ENCODE measurements around the gene IFI27L2. TPM values are rescaled to one million over a fixed set of nuclear protein-coding genes. Genes with fewer than 3 reads are reported as not detected.

IFI27L2 gene
- total RNA-seq, 1 experiment from 2014 or later, result 190 TPM

DNA sequence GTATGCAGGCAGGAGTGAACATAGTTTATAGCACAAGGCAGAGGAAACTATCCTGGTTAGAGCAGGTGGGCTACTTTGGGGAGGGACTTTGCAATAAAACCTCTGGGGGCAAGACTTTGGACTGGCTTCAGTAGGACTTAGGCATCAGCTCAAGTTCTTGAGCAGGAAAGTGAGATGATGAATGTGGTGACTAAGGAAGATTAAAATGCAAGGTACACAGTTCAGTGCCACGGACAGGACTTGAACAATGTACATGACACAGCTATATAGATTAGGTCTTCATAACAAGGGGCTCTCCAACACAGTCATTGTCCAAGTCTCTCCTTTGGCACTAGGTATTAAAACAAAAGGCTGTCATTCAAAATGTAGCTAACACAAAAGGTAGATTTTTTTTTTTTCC lies 23.3 kb upstream of the IFI27L2 start:
- DNase-seq (ENCODE audit: low read depth), result no peak

DNA sequence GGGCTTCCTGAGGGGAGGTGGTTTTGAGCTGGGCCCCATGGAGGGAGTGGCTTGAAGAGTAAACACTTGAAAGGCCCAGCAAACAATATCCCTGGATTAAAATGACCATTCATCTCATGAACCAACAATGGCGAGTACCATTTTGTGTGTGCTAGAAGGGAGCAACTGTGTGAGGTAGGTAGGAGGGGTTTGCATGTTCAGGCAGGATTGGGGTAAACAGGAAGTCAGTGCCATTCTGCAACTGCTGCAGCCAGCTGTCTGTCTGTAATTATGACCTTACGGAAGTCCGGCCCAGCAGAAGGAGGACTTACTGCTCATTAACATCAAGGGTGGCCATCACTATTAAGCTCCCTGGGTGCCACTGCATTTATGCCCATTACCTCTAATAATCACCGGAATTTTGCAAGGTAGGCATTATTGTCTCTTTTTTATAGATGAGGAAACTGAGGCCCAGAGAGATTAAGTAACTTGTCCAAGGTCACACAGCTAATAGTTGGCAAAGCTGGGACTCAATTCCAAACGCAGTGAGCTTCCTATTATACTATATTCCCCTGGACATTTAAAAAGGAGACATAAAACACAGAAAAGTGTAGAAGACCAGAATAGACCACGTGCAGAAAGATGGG lies 16.6 kb upstream of the IFI27L2 start:
- no peak for DNase-seq (ENCODE audit: low read depth)

DNA sequence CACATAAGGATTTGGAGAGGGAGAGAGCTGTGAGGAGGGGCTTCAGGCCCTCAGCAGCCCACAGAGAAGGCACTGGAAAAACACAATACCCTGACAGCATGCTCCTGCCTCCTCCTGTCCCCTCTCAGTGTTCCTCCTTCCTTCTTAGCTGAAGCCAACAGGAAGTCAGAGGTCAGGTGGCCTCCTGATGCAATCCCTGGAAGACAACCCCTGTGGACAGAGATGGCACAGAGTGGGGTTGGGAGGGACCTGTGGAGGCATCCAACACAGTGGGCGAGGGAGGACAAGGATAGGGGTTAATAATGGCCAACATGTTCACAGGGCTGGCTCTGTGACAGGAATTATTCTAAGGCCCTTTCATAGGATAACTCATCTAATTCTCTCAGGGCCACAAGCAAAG lies 15.4 kb upstream of the IFI27L2 start:
- no peak for DNase-seq (ENCODE audit: low read depth)

DNA sequence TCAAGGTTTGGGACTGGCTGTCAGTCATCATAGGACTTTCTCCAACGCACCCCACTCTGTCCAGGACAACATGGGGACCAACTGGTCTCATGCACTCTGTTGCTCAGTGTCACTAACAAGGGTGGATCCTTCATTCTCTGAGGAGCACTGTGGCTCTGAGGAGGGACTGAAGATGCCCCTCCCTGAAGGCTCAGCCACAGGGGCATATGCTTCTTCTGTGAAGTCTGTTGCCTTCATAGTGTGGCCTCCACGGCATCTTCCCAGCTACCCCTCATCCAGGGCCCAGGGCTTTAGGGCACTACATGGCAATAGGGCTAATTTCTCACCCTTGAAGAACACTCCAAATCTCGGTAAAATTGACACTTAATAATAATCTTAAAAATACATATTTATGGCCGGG lies 14.3 kb upstream of the IFI27L2 start:
- DNase-seq (ENCODE audit: low read depth), result no peak

DNA sequence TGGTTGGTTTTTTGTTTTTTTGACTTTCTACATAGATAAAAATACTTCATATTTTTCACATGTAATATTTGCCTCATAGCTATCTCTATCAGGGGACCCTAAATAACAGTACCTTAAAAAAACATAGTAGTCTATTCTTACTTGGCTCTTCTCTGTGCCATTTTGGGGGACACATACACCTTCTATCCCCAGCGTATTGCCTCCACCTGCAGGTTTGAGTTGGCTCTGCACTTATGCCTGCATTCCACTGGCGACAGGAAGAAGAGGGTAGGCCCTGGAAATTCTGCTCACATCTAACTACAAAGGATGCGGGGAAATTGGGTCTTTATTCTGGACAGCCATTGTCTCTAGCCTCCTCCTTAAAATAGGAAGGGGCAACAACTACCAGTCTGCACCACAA lies 13.8 kb upstream of the IFI27L2 start:
- DNase-seq (ENCODE audit: low read depth), result no peak

DNA sequence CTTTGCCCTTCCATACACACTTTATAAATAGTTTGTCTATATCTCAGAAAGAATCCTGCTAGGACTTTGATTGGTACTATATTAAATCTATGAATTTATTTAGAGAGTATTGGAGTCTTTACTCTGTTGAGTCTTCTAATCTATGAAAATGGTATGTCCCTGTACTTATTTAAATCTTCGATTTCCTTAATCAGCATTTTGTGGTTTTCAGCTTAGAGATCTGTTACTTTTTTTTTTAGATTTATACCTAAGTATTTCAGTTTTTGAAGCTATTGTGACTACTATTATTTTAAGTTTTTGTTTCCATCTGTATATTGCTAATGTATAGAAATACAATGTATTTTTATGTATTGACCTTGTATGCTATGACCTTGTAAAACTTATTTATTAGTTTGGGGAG lies 13.4 kb upstream of the IFI27L2 start:
- DNase-seq (ENCODE audit: low read depth), result no peak

DNA sequence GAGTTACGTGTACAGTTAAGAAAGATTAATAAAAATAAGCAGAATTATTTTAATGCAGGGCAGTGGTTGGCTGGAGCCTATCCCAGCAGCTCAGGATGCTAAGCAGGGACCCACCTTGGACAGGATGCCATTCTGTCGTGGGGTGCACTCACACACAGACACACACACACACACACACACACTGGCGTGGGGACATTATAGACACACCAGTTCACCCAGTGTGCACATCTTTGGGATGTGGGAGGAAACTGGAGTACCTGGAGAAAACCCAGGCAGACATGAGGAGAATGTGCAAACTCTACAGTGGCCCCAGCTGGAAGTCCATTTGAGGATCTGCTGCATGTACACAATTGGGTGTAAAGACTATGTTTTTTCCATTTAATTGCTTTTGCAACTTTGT lies 12.8 kb upstream of the IFI27L2 start:
- DNase-seq (ENCODE audit: low read depth), result no peak

DNA sequence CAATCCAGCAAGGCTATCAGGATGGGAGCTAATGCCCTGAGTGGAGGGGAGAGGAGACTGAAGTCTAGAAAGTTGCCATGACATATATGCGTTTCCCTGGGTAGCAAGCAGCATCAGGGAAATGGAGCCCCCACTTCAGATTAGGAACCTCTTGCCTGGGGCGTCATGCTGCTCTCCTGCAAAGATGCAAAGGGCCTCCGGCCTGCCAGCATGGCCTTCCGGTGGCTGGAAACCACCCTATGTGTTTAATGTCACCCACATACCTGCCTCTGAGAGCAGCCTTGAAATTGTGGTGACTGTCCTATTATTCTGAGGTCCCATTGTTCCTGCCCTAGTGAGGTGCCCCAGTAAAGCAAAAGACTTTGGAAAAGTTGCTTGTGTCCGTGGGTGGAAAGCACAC lies 10.0 kb upstream of the IFI27L2 start:
- DNase-seq (ENCODE audit: low read depth), result no peak

DNA sequence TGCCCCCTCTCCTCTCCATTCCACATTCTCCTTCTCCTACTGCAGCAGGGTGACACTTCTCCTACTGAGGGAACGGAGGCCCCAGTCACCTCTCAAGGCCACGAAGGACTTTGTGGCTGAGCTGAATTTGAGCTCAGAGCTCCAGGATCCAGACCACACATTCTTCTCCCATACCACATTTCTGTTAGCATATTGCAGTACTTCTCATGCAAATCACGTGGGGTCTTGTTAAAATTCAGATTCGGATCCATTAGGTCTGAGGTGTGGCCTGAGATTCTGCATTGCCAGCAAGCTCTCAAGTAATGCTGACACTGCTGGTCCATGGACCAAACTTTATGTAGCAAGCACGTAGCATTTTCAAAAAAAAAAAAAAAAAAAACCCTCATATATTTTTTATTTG lies 9.6 kb upstream of the IFI27L2 start:
- DNase-seq (ENCODE audit: low read depth), result no peak

DNA sequence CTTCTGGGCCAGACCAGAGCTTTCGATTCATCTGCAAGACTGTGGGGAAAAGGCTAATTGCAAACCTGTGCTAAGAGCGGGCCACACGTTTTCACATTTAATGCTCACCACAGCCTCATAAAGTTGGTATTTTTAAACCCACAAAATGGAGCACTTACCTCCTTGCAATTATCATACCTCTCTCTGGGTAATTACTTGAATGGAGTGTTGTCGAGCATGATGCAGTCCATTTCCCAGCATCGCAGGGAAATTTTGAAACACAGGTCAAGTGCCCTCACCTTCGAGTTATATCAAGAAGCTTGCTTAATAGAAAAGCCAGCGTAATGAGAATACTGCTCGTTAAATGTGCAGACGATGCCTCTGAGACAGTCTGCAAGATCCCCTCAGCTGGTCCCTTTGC lies 8.8 kb upstream of the IFI27L2 start:
- DNase-seq (ENCODE audit: low read depth), result no peak

DNA sequence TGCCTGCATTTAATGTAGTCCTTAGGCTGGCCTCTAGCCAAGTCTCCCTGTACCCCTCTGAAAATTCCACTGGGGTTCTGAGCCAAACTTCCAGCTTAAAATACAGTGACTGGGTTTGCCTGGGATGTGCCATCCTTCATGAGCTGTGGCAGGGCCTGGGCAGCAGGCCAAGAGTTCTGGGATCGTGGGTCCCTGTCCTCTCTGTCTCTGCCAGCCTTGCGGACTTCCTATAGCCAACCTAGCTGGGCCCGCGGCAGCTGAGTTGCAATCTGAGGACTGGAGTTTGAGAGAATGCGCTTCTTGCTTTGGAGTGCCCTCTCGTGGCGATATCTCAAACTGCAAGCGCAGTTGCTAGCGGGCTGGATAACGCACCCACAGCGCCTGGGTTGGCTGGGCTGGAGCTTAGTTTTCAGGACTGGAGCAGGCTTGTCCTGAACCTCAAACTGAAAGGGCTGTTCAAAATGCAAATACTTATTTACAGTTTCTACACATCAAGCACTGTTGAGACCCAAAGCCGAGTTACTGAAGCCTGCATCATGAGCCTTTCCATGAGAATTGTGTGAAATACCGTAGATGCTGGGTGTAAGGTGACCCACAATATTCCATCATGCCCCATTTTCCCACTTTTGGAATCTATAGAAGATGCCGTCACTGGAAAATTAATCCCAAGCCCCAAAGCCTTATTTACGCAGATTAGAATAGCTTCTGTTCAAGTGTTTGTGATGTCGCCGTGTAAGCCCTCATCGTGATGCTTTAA lies 7.3 kb upstream of the IFI27L2 start:
- DNase-seq (ENCODE audit: low read depth), result peak; percentile 75

DNA sequence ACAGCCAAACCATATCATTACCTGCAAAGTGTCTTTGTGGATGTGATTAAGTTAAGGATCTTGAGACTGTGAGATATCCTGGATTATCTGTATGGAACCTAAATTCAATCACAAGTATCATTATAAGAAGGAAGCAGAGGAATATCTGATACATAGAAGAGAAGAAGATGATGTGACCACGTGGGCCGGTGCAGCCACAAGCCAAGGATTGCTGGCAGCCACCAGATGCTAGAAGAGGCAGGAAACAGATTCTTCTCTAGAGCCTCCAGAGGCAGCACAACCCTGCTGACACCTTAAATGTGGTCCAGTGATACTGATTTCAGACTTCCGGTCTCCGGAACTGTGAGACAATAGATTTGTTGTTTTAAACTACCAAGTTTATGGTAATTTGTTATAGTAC lies 6.1 kb upstream of the IFI27L2 start:
- no peak for DNase-seq (ENCODE audit: low read depth)

DNA sequence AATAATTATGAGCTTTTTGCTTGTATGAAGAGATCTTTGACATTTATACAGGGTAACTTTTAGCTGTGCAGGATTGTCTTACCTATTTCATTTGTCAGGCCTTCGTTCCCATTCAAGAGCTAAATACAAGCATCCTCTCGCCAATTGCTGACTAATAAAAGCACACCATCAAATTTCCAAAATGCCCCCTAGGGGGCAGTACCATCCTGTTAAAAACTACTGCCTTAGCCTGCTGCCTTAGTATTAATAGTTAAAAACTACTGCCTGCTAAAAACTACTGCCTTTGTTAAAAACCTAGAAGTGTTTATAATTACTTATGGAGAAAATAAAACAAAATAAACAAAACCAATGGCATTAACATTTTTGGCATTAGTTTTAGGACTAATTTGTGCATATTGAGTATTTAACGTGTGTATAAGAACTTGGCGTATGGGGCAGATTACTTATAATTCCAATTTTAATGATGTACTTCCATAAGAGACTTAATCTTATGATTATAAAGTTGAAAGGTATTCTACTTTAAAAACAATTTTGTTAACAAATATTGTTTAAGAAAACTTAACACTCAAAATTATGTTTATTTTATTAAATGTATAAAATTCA lies 3.0 kb upstream of the IFI27L2 start:
- peak; percentile 63 for DNase-seq (ENCODE audit: low read depth)

DNA sequence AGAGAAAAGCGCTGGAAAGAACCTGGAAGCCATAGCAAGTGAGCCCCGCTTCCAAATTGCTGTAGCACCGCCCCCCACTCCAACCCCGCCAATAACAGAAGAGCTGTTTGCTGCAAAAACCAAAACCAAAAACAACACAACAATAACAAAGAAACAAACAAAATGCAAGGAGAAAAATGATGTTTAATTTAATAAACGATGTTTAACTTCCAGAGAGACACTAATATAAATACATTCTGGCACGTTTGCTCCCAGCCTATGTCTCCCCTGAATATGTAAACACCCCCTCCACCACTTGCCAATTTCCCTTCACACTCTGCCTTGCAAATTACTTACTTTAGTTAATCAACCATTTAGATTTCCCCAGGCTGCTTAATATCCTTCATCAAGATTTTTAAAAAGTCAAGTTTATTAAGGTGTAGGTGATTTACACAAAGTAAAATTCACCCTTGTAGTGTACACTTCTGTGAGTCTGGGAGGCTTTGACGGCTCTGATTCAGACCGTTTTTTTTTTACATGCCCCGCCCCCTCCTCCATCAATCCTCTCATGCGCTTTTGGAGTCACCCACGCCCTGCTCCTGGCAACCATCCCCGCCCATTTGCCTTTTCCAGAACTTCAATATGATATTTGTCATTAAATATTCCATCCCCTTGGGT lies 482 bp upstream of the IFI27L2 start:
- DNase-seq (ENCODE audit: low read depth), result peak; percentile 57

DNA sequence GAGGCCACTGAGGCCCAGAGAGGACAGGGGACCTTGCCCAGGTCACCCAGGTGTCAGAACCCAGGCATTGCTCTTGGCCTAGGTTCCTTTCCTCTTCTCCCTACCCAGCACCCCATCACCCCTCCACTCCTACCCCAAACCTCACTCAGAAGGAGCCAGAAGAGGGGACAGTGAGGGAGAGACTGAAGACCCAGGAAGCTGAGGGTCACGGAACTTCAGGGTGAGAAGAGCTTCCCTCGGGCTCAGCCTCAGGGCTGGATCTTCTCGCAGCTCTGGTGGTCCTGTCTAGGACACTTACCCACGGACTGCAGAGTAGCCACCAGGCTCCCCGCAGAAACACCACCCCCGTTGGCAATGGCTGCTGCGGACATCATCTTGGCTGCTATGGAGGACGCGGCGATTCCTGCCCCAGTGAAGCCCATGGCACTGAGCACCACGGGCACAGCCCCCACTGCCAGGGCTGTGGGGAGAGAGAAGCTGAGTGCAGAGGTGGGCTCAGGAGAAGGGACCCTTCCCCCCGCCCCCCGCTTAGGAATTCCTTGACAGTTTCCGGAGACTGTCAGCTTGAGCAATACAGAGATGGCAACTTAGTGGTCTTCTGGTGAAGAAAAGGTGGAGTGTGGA lies 1.1 kb downstream of the IFI27L2 start:
- no peak for DNase-seq (ENCODE audit: low read depth)

DNA sequence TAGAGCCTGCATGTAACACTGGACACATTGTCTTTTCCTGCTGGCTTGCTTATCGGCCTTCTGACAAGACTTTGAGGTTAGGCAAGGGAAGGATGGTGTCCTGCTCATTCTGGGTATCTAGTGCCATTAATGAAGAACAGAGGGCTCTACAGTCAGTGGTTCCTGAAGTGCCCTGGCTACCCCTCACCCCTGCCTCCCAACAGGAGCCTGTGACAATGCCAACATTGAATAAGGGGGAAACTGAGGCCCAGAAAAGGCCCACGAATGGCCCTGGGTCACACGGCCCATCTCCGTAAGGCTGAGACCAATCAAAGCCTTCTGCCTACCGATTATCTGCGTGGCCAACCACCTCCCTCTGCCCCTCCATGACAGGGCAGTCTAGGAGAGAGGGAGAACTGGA lies 2.1 kb downstream of the IFI27L2 start:
- no peak for DNase-seq (ENCODE audit: low read depth)

DNA sequence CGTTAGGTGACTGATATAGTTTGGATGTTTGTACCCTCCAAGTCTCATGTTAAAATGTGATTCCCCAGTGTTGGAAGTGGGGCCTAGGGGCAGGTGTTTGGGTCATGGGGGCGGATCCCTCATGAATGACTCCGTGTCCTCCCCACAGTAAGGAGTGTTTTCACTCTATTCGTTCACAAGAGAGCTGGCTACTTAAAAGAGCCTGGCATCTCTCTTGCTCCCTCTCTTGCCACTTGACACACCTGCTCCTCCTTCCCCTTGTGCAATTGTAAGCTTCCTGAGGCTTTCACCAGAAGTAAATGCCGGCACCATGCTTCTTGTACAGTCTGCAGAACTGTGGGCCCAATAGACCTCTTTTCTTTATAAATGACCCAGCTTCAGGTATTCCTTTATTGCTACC lies 2.6 kb downstream of the IFI27L2 start:
- no peak for DNase-seq (ENCODE audit: low read depth)

DNA sequence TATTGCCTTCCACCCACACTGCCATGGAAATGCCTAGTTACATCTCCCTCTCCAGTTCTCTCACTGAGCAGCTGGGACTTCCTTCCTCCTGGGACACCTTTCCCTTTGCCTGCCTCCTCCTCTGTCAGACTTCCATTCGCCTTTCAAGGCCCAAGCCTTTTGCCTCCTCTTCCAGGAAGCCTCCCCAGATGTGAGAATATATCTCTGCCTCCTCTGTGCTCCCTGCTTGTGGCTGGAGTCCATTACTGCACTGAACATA lies 3.1 kb downstream of the IFI27L2 start:
- no peak for DNase-seq (ENCODE audit: low read depth)

DNA sequence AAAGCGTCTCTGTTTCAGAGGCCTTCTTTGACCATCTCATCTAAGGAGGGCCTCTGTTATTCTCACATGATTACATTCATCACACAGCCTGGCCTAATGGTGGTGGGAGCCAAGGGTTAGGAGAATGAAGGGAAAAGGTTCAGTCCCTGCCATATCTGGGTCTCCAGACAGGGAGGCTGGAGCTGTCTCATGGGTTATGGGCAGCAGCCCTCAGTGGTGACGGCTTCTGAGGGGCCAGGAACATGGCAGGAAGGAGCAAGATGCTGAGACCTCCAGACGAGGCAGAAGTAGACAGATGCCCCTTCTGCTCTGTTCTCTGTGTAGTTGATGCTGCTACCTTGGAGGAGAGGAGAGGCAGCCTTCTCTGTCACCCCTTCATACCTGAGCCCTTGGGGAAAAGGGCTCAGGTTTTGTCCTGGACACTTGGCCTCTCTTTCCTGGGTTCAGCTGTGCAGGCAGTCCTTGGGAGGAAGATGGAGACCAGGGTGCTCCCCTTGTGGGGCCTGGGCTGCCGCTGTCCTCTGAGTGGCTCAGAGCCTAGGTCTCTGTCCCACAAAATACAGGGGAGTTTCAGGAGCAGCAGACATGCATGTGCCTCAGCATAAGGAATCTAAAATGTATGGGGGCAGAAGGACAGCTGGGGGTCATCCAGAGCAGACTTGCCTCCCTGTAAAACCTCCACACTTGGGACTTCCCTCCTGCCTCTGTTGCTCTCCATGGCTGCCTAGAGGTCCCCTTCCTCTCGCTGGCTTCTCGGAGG lies 3.6 kb downstream of the IFI27L2 start:
- no peak for DNase-seq (ENCODE audit: low read depth)

DNA sequence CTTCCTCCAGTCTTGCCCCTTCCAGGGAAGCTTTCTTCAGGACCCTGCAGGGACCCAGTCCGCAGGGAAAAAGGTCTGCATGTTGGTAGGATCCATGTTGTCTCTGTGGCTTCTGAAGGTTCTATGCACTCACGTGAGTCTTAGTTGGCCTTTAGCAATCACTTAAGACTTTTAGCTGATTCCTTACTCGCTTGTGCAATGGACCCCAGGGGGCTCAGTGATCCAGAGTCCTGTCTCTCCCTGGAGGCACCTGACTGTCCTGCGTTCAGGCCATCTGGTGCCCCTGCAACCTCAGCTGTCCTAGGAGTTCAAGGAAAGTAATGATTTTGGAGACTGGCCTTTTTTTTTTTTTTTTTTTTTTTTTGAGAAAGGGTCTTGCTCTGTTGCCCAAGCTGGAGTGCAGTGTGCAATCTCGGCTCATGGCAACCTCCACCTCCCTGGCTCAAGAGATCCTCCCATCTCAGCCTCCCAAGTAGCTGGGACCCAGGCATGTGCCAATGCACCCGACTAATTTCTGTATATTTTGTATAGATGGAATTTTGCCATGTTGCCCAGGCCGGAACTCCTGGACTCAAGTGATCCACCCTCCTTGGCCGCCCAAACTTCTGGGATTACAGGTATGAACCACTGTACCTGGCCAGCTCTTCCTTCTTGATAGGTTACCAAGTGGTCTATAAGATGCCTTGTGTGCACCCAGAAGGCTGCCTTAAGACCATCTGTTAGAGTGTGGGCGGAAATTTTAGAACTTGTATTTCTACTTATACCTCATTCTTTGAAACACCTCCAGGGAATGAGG lies 4.6 kb downstream of the IFI27L2 start:
- DNase-seq (ENCODE audit: low read depth), result no peak

DNA sequence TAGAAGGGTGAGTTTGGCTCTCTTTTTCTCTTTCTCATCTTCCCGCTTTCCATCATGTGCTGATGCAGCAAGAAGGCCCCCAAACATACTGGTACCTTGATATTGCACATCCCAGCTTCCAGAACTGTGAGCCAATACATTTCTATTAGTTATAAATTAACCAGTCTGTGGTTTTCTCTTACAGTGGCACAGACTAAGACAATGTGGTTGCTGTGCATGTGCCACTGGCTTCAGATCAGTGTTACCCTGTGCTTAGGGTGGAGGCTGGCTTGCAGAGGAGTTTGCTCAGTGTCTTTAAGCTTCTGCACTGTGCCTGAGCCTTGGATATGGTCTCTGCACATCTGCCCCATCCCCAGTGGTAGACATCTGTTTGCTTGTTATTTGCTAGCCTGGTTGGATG lies 5.5 kb downstream of the IFI27L2 start:
- DNase-seq (ENCODE audit: low read depth), result no peak
